Fibroblast of lung (primary cell): Measurements from ENCODE around the gene POLR2E.

Experiments
- EZH2 ChIP-seq: IDR thresholded peaks from 2 replicates; pipeline ENCODE4 v1.5.1; 2012; ENCODE audit warnings: low read length, control low read depth, mild to moderate bottlenecking; ENCODE audit errors: missing control alignments
- TF ChIP-seq, protein P1 (sequence below), 2 donors: IDR thresholded peaks in 1 of 2; conservative IDR thresholded peaks in 1 of 2; 1 replicate in 1 of 2; 2 replicates in 1 of 2; pipeline ENCODE4 v1.5.1; 2011 to 2012; ENCODE audit warnings: low read length in 2 of 2, control low read depth in 1 of 2, inconsistent platforms in 1 of 2, low read depth in 1 of 2, mild to moderate bottlenecking in 1 of 2

DNA sequence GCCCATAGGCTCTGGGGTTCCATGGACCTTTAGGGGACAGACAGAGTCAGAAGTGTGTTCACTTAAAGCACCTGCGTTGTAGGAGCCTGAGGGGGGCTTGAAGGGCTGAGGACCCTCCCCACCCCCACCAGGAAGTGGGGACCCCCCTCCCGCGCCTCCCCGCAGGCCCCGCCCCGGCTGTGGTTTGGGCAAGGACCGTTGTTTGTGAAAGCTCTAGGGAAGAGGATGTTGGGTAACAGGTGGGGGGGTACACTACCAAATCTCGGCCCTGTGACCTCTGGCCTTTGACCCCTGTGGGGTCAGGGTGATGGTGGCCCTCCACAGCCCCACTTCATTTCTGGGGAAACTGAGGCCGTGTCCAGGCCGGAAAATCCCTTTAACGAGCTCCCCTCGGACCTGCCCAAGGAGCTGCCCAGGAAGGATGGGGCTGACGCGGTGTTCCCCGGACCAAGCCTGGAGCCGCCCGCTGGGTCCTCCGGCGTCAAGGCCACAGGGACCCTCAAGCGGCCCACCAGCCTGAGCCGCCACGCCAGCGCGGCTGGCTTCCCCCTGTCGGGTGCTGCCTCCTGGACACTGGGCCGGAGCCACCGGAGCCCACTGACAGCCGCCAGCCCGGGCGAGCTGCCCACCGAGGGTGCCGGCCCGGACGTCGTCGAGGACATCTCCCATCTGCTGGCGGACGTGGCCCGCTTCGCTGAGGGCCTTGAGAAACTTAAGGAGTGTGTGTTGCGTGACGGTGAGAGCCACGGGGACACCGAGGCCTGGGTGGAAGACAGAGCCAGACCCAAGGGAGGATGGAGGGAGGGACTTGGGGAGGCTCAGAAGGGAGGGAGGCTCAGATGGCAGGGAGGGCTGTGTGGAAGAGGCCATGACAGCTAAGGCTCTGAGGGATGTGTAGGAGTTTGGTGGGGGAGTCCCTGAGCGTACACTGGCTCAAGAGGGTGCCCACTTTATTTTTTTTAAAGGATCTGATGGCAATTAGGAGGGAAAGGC lies 26.9 kb downstream of the POLR2E start:
- TF ChIP-seq, protein P1, sequence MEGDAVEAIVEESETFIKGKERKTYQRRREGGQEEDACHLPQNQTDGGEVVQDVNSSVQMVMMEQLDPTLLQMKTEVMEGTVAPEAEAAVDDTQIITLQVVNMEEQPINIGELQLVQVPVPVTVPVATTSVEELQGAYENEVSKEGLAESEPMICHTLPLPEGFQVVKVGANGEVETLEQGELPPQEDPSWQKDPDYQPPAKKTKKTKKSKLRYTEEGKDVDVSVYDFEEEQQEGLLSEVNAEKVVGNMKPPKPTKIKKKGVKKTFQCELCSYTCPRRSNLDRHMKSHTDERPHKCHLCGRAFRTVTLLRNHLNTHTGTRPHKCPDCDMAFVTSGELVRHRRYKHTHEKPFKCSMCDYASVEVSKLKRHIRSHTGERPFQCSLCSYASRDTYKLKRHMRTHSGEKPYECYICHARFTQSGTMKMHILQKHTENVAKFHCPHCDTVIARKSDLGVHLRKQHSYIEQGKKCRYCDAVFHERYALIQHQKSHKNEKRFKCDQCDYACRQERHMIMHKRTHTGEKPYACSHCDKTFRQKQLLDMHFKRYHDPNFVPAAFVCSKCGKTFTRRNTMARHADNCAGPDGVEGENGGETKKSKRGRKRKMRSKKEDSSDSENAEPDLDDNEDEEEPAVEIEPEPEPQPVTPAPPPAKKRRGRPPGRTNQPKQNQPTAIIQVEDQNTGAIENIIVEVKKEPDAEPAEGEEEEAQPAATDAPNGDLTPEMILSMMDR (conservative IDR thresholded peaks at IDR 0.05 in 1 of 2, IDR thresholded peaks at IDR 0.05 in 1 of 2; ENCODE audit: low read depth in 1 of 2, low read length in 2 of 2) = no peak
- no peak for TF ChIP-seq EZH2
